CD4-positive, alpha-beta T cell treated with Interleukin-6 at 100 ng/mL for 8 hours (primary cell): ENCODE data around the gene MRPL21.
"Not testable (repeated sequence)": the region's sequence is repeated elsewhere in the genome, so short reads cannot be mapped to it uniquely, and the experiment has no call there.

ENCODE experiments used
- DNase-seq: peaks from one replicate; pipeline ENCODE4 v3.0.0-alpha.2; 2020; ENCODE audit warnings: mixed read lengths, low spot score

MRPL21 gene

DNA sequence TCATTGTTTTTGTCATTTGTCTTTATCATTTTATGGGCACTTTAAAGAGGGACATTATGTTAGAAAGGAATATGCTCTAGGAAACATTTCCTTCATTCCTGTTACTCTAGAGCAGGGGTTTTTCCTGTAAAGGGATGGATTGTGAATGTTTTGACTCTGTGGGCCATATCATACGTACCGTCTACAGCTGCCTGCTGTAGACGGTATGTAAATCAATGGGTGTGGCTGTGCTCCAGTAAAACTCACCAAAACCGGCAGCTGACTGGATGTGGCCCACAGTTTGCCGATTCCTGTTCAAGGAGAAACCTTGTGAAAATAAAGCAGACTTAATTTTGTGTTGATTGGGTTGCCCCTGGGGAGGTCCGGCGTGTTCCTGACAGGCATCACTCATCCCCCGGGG is 7.3 kb upstream of the MRPL21 start:
- DNase-seq, result no peak

DNA sequence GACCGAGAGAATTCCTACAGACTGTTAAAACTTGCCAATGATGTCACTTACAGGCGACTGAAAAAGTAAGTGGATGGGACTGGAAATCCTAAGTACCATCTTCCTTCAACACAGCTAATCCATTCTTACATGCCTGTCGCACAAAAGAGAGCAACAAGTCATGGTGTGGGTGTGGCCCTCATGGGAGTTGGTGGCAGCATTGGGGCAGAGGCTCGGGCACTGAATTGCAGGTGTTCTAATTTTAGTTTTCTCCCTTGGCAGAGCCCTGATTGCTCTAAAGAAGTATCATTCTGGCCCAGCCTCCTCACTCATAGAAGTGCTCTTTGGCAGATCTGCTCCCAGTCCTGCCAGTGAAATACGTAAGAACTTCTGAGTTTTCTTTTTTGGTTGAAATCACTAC is 4.6 kb upstream of the MRPL21 start:
- no peak for DNase-seq

DNA sequence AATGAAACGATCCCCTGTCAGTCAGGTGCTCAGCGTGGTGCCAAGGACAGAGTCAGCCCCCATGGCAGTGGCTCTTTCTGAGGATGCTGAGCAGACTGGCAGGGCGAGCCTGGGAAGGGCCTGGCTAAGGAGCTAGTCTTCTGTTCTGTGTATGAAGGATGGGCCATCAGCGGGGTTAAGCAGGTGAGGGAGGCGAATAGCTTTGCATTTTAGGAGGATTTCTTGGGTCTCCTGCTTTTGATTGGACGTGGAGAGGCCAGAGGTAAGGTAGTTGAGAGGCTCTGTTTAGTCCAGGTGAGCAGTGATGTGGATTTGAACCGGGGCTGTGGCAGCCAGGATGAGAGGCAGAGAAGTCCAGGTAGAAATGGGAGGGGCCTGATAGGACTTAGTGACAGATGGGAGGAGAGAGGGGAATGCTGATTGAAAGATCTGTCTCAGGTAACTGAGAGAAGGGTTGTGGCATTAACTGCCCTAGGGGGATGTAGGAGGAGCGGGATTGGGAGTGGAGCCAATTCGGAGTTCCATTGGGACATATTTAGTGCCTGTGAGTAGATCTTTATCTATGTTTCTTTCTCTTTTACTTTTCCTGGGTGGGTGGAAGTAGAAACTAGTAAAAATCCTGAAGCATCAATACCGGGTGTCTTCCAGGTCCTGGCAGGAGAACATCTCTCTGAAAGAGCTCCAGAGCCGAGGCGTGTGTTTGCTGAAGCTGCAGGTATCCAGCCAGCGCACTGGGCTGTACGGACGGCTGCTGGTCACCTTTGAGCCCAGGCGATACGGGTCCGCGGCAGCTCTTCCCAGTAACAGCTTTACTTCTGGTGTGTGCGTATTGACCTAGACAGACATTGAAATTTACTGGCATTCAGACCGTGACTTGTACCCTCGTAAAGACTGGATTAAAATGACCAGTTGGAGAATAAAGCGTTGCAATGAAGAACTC is 2.1 kb upstream of the MRPL21 start:
- DNase-seq, result no peak

DNA sequence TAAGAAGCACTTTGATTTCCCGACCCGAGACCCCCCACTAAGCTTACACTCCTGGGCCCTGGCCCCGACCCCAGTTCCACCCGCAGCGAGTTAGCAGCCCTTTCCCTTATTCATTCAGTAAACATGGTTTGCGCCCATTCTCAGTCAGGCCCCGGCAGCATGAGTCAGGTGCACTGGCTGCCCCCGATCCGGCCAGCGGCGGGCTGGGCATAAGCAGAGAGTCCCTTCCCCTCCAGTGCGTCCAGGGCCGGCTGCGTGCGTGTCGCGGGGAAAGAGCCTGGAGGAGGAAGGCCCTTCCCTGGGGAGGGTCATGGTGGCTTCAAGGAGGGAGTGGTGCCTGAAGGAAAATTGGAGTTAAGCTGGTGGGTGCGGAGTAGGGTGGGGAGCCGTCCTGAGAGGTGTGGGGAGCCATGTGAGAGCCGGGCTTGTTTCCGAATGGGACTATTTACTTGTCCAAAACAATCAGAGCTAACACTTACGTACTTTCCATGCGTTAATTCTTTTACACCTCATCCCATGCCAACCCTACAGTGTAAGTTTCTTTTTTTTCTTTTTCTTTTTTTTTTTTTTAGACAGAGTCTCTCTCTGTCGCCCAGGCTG is 716 bp upstream of the MRPL21 start:
- no peak for DNase-seq

DNA sequence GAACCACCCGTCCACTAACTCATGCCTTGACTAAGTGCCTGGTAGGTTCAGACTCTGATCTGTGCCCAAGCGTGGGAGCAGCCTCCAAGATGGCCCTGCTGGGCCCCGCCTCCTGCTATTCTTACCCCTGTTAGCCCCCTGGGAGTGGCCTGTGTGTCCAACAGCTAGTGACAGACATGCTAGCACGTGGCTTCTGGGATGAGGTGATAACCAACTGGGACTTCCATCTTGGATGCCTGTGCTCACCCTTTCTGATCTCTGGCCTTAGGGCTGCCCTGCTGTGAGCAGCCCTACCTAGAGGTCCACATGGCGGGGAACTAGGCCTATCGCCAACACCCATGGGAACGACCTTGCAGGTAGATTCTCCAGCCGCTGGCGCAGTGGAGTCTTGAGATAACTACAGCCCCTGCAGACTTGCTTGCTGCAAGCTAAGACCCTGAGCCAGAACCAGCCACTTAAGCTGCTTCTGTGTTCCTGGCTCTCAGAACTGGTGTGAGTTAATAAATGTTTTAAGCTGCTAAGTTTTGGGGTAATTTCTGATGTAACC is 2.7 kb downstream of the MRPL21 start:
- no peak for DNase-seq

DNA sequence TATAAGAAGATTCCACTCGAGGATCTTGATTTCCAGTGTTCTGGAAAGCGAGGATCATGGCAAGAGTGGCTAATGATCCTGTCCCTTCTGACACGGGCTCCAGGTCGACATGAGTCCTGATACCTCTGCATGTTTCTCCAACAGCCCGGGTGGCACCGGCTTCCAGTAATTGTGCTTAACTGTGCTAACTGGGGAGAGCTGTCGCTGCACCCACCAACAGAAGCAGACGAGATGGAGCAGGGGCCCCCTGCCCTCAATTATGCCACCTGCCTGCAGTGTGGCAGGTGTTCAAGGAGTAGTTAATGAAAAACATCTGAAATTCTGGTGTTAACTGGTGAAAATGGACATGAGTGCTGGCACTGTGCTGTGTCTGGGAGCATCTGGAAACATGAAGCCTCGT is 6.2 kb downstream of the MRPL21 start:
- DNase-seq, result no peak

DNA sequence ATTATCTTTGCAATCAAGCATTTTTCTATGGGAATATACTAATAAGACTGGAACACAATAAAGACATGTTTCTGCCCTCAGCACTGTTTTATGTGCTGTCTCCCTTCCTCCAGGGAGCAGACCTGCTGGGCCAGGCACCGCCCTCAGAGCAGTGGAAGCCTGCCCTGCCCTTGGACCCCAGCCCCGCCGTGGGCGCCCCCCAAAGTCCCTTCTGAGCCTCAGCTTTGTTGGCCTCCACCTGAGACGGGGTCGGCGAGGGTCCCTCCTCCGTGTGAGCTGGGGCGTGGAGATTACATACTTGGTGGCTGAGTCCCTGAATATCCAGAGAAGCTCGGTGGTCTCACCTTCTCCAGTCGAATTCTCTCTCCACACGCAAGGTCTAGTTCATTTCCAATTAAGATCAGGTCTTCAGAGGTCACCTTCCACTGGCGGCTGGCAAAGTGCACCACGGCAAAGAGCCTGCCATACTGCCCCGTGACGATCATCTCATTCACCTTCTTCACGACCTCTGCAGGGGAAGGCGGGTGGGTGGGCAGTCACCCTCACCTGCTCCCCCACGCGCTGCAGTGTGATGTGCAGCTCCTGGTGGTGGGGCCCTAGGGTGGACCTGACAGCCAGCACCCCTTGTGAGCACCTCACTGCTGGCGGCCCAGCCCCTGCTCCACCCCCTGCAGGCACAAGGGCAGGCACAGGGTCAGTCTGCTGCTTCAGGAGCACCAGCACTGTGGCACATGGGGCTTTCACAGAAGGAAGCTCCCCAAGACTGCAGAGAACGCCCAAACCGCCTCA is 7.3 kb downstream of the MRPL21 start:
- DNase-seq, result no peak

DNA sequence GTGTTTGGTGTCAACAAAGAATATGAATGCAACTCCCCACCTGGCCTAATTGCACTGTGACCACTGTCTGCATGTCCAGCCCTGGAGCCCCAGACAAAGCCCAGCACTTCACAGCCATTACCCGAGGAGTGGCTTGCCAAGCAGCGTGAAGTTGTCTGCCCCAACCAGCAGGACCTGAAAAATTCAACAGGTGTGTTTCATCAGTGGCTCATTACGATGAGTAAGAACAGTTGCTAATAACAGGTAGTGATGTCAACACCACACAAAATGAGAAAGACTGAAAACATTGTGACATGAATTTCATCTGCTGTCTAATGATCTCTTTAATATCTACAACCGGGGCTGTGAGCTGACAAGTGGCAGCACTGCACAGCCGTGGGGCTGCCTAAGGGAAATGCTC is 10.3 kb downstream of the MRPL21 start:
- DNase-seq, result no peak

DNA sequence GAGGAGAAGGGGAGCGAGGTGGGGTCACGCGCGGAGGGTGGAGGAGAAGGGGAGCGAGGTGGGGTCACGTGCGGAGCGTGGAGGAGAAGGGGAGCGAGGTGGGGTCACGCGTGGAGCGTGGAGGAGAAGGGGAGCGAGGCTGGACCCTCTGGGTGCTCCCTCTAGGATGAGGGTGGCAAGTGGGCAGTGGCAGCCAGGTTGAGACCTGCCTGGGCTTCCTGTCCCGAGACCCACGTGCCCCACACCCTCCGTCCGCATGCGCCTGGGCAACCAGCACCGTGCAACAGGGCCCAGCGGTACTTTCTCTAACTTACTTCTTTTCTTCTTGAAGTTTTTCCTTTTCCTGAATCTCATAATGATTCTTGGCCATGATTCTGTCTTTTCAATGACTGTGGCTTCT is 11.1 kb downstream of the MRPL21 start:
- no peak for DNase-seq

DNA sequence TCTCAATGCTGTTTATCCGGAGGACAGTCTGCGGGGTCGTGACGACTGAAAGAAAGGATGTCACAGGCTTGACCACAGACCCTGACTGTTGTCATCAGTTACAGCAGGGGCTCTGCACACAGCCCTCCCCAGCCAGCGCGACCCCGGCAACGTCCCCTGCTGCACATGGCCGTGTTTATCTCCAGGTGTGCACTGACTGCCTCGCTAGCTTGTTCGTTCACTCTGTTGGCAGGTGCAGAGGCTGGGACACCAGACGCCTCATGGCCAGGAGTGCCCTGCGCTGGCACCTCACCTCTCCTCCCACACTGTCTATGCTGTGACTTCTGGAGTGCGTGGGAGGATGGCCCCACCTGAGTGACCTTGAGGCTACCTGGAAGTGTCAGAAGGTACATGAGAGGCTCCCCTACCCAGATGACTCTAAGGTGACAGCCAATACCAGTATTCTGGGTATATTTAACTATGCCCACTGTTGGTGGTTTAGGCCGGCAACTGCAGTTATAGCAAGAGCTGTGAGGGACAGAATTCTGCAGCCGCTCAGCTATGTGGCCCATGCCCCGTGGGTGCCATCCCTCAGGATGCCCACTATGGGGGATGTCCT is 12.2 kb downstream of the MRPL21 start:
- no peak for DNase-seq

DNA sequence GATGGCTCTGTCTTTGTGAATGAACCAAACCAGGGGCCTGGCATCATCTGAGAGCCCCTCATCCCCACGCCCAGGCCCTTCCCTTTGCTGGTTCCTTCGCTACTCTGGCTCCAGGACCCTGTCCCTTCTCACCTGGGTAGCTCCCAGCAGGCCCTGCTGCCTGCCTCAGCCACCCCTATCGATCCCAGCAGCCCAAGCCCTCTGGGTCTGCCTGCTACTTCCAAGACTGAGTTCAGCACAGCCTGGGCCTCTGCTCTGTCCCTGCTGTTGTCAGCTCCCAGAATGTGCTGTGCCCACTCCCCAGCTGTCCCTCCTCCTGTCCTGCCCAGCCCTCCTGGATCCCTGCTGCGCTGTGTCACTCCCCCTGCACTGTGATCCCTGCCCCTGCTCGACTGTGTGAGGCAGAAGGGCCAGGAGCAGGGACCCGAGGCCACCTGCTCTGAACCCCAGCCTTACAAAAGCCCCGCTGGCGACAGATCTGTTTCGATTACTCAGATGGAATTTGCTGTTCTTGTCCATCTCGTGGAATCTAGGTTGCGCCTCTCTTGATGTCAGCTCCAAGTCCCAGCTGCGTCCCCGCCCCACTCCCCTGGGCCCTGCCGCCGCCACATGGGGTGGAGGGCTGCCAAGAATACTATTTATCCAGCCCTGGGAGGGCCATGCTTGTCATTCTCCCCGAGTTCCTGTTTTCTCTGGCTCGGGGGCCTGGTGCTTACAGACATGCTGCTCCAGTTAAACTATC is 13.0 kb downstream of the MRPL21 start:
- DNase-seq, result no peak

DNA sequence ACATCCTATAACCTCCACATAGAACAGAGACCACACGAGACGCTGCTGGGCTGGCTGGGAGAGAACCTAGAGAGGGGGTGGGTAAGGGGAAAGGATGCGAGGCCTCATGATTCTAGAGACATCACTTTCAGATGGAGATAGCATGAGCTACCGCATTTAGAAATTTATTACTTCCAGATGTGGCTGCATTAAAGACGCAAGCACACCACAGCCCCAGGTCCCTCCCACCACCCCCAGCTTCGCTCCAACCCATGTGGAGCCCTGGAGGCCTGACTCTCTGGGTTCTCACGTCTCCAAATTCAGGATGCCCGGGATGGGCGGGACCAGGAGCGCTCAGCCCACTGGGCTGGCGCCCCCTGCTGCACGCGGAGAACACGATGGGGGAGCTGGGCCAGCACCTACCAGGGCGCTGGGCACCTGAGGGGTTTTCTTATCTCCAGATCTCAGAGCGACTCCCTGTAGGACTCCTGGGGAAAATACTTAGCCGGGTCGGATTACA is 13.6 kb downstream of the MRPL21 start:
- no peak for DNase-seq

DNA sequence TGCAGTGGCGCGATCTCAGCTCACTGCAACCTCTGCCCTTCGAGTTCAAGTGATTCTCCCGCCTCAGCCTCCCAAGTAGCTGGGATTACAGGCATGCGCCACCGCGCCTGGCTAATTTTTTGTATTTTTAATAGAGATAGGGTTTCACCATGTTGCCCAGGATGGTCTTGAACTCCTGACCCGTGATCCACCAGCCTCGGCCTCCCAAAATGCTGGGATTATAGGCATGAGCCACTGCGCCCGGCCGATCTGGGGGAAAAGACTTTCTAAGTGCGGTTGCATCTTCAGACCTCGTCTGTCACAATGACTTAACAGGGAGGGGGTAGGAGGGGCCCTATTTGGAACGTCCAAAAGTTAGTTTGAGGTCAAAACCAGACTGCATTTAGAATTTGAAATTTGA is 18.8 kb downstream of the MRPL21 start:
- DNase-seq, result not testable (repeated sequence)

DNA sequence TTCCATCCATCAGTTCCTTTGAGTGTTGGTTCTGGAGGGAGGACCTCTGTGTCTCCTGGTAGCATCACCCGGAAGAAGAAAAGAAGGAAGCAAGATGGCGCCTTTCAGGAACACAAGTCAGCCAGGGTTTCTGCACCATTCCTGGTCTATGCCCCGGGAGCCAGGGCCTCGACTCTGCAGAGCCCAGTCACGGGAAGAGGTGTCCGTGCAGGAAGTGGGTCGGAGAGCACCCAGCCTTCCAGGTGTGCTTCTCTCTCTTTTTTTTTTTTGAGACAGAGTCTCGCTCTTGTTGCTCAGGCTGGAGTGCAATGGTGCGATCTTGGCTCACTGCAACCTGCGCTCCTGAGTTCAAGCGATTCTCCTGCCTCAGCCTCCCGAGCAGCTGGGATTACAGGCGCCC is 21.2 kb downstream of the MRPL21 start:
- DNase-seq, result no peak

DNA sequence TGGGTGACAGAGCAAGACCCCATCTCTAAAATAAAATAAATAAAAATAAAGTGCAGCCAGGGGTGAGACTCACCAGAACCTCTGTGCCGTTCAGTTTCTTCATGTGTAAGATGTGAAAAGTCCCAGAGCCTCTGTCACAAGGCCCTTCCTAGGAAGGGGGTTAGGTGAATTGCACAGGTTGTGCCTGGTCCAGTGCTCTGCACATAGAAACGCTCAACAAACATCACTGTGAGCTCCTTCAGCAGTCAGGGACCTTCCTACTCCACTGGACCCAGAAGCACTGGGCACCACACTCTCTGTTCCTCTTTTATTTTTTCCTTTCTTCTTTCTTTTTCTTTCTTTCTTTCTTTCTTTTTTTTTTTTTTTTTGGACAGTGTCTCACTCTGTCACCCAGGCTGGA is 22.3 kb downstream of the MRPL21 start:
- DNase-seq, result no peak

DNA sequence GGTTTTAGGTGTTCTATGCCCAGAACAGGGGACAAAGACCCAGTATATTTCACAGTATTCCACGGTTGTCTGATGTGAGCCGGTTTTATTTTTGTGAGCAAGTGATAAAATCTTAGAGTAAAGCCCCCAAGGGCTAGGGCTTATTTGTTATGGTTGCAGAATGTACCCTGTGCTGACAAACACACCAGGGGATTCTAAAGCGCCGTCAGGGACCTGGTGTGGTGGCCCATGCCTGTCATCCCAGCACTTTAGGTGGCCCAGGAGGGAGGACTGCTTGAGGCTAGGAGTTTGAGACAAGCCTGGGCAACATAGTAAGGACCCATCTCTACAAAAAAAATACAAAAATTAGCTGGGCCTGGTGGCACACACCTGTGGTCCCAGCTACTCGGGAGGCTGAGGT is 22.8 kb downstream of the MRPL21 start:
- DNase-seq, result no peak

DNA sequence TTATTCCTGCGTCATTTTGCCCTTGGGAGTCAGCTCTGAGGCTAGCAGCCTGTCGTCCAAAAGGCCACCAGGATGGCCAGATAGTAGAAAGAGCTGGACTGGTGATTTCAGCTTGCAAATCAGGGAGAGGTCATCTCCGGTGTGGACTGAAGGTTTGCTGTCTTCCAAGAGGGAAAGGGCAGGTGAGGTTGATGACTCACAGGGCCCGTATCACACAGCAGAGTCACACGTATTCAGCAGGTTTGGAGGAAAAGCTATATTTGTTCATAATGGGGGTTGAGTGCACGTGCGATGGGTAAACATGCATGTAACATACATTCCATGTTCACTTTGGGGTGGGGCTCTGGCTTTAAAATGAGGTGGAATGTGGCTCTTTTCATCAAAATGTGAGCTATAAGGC is 25.6 kb downstream of the MRPL21 start:
- no peak for DNase-seq

DNA sequence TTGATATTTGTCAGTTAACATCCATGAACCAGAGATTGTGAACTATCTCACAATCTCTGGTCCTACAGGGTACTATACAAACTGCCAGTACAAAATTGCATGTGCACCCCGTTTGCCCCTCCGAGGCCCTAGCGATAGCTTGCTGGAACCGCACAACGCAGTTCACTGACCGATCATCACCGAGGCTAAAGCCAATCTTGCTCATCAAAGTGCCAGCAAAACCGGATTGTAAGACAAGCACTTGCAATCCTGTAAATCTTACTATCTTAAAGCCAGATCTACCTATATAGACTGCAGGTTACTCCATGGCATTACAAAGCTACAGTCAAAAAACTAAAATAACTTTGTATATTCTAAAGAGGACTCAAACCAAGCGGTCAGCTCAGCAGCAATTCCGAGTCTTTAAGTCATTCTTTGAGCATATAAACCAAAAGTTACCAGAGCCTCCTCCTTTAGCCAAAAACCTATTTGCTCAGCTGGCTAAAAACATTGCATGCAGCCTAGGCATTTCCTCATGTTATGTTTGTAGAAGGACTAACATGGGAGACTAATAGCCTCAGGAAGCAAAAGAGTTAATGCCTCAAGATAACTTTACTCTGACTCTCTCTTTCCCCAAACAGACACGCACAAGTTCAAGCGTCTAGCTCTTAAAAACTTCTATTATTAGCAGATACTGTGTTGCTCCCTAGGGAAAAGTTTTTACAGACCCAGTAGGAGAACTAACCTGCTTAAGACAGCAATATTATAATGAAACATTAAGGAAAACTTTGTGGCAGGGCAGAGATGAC is 31.2 kb downstream of the MRPL21 start:
- no peak for DNase-seq

DNA sequence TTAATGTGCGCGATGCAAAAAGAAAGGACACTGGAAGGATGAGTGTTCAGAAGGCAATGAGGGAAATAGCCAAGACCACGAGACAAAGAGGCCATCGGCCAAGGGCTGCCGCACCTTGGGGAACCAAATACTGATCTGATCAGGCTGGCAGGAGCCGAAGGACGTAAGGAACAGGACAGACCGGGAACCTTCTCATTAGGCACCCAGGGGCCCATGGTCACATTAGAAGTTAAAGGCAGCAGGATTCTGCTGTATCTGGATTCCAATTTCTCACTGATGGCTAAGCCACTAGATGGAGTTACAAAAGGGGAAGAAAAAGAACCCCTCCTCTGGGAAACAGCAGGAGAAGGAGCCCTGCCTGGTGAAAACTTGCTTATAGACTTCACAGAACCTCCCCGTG is 33.2 kb downstream of the MRPL21 start:
- no peak for DNase-seq

DNA sequence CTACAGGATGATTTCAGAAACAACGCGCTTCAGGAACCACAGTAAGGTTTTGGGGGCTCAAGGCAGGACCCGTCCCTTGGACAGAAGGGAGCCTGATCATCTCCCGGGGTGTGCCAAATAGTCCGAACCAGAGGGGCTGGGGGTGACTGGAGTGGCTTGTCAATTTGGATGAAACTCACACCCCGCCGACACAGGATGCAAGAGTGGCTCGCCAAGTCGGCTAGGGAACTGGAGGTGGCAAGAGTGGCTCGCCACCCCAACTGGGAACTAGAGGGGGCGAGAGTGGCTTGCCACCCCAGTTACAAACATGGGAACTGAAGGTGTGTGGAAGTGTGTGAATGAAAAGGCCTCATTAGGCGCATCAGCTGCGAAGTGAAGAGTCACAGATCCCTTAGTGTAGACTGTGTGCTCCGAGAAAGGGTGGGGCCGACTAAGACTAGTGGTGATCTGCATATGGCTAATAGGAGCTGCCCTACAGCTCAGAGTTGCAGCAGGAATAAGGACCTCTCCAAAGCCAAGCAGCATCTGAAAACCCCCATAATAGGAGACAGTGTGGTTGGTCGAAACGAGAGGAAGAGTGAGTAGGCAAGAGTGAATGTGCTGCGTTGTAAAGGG is 35.3 kb downstream of the MRPL21 start:
- no peak for DNase-seq
